Measurements from ENCODE around the gene PHC3. TPM values are rescaled to one million over a fixed set of nuclear protein-coding genes. Genes with fewer than 3 reads are reported as not detected.

Gene PHC3
- total and polyA plus RNA-seq, 2 of the 13 experiments (the other 11 are each of a cell fraction or from before 2014, with no cell fraction given): 24.1 to 49.0 TPM

DNA sequence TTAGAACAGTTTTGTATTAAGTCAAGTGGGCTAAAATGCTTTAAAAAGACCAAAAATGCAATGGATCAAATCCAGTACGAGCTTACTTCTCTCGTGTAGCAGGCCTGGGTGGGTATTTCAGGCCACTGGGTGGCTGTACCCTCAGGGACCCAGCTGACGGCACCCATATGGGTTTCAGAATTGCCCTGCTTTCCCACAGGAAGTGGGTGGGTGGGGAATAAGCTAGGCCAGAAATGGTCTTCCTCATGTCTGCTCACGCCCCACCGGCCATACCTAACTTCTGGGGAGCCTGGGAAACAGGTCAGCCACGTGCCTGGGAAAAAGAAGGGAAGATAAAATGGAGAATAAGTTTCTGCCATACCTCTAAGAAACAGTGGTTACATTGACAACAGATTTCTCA is 123.4 kb downstream of the PHC3 start:
- POLR2A ChIA-PET: no interaction called here
- no peak for TF ChIP-seq RBM39 (IDR thresholded peaks at IDR 0.05; ENCODE audit: low read depth, low read length, poor library complexity, severe bottlenecking)
- TF ChIP-seq THYN1 (CRISPR knock-in tag; IDR thresholded peaks at IDR 0.05; ENCODE audit: borderline replicate concordance, low read depth): no peak
- TF ChIP-seq PRDM4 (CRISPR knock-in tag; IDR thresholded peaks at IDR 0.05; ENCODE audit: borderline replicate concordance): no peak
- TF ChIP-seq ZNF136 (CRISPR knock-in tag; IDR thresholded peaks at IDR 0.05; ENCODE audit: low read depth): no peak
- TF ChIP-seq ZBTB37 (CRISPR knock-in tag; IDR thresholded peaks at IDR 0.05): no peak
- TF ChIP-seq ZNF572 (CRISPR knock-in tag; IDR thresholded peaks at IDR 0.05): no peak
- no peak for TF ChIP-seq NR2F6 (IDR thresholded peaks at IDR 0.05)
- TF ChIP-seq NR2F6 (CRISPR knock-in tag; IDR thresholded peaks at IDR 0.05): no peak
- no peak for TF ChIP-seq ATF1 (CRISPR knock-in tag; IDR thresholded peaks at IDR 0.05)
- TF ChIP-seq, protein P1, sequence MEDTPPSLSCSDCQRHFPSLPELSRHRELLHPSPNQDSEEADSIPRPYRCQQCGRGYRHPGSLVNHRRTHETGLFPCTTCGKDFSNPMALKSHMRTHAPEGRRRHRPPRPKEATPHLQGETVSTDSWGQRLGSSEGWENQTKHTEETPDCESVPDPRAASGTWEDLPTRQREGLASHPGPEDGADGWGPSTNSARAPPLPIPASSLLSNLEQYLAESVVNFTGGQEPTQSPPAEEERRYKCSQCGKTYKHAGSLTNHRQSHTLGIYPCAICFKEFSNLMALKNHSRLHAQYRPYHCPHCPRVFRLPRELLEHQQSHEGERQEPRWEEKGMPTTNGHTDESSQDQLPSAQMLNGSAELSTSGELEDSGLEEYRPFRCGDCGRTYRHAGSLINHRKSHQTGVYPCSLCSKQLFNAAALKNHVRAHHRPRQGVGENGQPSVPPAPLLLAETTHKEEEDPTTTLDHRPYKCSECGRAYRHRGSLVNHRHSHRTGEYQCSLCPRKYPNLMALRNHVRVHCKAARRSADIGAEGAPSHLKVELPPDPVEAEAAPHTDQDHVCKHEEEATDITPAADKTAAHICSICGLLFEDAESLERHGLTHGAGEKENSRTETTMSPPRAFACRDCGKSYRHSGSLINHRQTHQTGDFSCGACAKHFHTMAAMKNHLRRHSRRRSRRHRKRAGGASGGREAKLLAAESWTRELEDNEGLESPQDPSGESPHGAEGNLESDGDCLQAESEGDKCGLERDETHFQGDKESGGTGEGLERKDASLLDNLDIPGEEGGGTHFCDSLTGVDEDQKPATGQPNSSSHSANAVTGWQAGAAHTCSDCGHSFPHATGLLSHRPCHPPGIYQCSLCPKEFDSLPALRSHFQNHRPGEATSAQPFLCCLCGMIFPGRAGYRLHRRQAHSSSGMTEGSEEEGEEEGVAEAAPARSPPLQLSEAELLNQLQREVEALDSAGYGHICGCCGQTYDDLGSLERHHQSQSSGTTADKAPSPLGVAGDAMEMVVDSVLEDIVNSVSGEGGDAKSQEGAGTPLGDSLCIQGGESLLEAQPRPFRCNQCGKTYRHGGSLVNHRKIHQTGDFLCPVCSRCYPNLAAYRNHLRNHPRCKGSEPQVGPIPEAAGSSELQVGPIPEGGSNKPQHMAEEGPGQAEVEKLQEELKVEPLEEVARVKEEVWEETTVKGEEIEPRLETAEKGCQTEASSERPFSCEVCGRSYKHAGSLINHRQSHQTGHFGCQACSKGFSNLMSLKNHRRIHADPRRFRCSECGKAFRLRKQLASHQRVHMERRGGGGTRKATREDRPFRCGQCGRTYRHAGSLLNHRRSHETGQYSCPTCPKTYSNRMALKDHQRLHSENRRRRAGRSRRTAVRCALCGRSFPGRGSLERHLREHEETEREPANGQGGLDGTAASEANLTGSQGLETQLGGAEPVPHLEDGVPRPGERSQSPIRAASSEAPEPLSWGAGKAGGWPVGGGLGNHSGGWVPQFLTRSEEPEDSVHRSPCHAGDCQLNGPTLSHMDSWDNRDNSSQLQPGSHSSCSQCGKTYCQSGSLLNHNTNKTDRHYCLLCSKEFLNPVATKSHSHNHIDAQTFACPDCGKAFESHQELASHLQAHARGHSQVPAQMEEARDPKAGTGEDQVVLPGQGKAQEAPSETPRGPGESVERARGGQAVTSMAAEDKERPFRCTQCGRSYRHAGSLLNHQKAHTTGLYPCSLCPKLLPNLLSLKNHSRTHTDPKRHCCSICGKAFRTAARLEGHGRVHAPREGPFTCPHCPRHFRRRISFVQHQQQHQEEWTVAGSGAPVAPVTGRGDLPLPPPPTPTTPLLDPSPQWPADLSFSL (CRISPR knock-in tag; IDR thresholded peaks at IDR 0.05): no peak
- no peak for TF ChIP-seq TFDP2 (CRISPR knock-in tag; IDR thresholded peaks at IDR 0.05)
- no peak for TF ChIP-seq ZNF670 (CRISPR knock-in tag; IDR thresholded peaks at IDR 0.05; ENCODE audit: borderline replicate concordance)
- no peak for TF ChIP-seq NFRKB (IDR thresholded peaks at IDR 0.05)
- TF ChIP-seq U2AF2 (IDR thresholded peaks at IDR 0.05; ENCODE audit: low read depth, low read length): no peak
- no peak for TF ChIP-seq EZH2 (conservative IDR thresholded peaks at IDR 0.05; ENCODE audit: low read depth, low read length)

More for the DNA sequence above, 123.4 kb downstream of the PHC3 start:
- no peak overlapping the region for H3K9ac ChIP-seq (ENCODE audit: insufficient read depth, low read depth, low read length)
- no TSS peak for BruUV-seq (replicated peaks)
- no peak overlapping the region for H2AFZ ChIP-seq (ENCODE audit: low read length)
- intact Hi-C loops (cut with micrococcal nuclease; ENCODE audit: unreplicated experiment): no loop called here
- CTCF ChIA-PET (ENCODE audit: low intra/inter-chr PET ratio, low total read pairs): no interaction called here
- no peak overlapping the region for H3K4me2 ChIP-seq (ENCODE audit: low read depth, low read length)
- no peaks in the 10 kb centered on the region for H3K4me1 ChIP-seq (ENCODE audit: insufficient read depth, low read length)
- H4K20me1 ChIP-seq (ENCODE audit: insufficient read depth, low read length): 0 out of 2 replicates have a peak, but pooled peaks cover 2% of the 10 kb centered on the region
- no peaks in the 10 kb centered on the region for H3K9me3 ChIP-seq (ENCODE audit: low read length)
- 83% methylated on average over 6 of the region's 6 CpGs for WGBS (ENCODE audit: low lambda C conversion rate)
- no peaks in the 10 kb centered on the region for H3K27me3 ChIP-seq (ENCODE audit: control insufficient read depth in 1 of 2, insufficient read depth in 2 of 2, low read length in 2 of 2)
- no peak for ATAC-seq
- in situ Hi-C loops (cut with HindIII; ENCODE audit: extremely low pct_ligation_motif_present, low pct_unique_long_range_greater_than_20kb): no loop called here
- no peak for FAIRE-seq
- H3K27ac ChIP-seq (ENCODE audit: extremely low read length, insufficient read depth, low read length): no peak overlapping the region
- no peaks in the 10 kb centered on the region for H3K79me2 ChIP-seq (ENCODE audit: insufficient read depth, low read length)
- DNase-seq (ENCODE audit: low spot score): no peak
- H3K4me3 ChIP-seq (replicated peaks in 1 of 3; ENCODE audit: insufficient read depth in 1 of 3, low read depth in 2 of 3, low read length in 3 of 3): no peak overlapping the region
- peaks cover 0 to 7% of the 10 kb centered on the region in 2 experiments; a peak in 3 of 5 replicates for H3K36me3 ChIP-seq (replicated peaks in 1 of 2; ENCODE audit: control insufficient read depth in 1 of 2, insufficient read depth in 2 of 2, low read length in 2 of 2)
